Measurements from ENCODE around the gene PHF12.
"Not testable (repeated sequence)": the region's sequence is repeated elsewhere in the genome, so short reads cannot be mapped to it uniquely, and the experiment has no call there.

PHF12 gene

DNA sequence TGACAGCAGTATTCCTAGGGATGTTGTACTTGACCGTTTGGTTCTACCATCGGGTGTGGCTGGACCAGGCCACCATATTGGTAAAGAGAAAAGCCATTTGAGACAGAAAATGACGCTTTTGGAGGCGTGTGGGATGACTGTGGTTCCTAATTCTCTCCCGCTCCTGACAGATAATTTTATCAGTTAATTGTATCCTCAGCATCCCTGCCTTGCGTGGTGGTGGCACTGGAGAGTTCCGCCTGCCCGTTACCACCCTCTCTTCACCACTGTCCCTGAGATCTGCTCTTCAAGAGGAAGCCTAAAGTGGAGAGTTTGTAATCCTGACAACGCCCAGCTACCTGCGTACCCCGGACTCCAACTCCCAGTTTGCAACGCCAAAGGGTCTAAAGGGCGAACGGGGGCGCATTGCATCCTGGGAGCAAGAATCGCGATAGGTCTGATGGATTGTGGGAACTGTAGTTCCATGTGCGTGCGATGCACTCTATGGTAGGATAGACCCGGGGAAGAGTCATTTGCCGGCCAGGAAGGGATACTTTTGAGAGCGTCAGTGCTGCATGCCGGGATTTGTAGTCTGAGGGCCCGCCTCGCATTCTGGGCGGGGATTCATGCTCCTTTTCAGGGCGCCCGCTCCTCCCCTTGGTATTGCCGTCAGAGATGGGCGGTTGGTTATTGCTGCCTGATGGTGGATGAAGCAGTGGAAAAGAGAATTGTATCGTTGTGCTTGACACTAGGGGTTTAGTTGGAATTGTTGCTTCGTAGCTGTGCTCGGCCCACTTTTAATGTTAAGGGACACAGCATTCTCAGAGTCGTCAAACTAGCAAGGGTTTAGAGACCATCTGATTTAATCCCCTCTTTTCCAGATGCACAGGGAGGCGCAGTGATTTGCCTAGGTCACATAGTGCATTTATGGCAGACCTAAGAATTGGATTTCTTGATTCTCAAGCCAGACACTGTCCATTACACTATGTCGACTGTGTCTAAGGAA is 965 bp upstream of the PHF12 start:
- peak; percentile 99 for DNase-seq

DNA sequence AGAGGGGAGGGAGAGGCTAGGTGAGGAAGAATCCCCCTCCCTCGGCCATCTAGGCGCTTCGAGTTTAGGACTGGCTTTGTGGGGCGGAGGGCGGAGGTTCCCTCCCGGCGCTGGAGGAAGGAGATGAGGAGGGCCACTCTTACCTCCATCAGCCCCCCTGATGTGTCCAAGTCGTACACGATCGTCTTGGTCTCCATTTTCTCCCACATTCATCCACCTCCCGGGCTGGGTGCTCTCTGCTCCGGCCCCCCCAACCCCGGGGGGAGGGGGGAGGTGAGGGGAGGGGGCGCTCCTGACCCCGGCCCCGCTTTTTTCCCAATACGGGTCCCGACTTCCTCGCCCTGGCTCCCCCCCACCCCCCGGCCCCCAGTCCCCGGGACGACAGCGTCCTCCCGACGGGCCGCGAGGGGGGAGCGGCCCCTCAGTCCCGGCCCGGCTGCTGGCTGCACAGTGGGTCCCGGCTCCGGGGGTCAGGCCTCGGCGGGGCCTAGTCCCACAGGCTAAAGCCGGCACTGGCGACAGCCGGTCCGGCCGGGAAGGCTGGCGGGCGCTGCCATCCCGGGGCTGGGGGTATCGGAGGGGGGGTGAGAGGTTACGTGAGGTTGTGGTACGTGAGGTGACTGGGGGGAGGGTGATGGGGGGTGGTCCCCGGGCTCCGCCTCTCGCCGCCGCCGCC is 428 bp downstream of the PHF12 start:
- no peak for DNase-seq

GRCh38 chr17:28950017-28950751 is 1.1 kb downstream of the PHF12 start:
- peak; percentile 29 for DNase-seq

DNA sequence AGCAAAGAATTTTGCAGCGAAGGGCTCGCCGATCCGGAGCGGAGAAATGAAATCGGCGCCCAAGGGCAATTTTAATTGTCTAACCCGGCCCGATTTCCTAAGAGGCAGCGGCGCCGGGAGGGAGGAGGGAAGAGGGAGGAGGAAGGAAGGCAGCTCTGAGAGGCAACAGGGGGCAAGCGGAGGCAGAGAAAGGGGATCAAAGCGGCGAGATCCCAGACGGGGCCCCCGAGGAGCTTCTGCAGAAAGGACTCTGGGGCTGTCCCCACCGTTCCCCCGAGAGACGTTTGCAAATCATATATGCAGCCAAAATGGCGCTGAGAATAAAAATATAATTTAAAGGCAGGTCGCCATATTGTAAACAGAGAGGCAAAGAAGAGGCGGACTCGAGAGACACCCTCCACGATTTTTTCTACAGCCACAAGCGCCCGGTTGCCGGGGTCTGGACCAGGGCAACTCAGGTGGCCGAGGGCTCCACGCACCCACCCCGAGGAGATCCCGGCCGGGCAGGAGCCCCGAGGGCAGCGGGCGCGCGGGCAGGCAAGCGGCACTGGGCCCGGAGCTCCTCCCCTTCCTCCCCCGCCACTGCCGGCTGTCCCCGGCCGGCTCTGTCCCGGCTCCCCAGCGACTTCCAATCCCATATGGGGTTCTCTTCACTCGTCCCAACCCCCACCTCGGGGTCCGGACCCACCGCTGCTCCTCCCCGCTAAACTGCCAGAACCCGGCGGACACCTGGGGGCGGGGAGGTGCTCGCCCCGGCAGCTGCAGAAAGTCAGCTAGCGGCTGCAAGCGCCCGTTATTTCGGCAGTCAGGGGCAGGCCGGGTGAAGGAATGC is 1.9 kb downstream of the PHF12 start:
- DNase-seq: peak; percentile 28

DNA sequence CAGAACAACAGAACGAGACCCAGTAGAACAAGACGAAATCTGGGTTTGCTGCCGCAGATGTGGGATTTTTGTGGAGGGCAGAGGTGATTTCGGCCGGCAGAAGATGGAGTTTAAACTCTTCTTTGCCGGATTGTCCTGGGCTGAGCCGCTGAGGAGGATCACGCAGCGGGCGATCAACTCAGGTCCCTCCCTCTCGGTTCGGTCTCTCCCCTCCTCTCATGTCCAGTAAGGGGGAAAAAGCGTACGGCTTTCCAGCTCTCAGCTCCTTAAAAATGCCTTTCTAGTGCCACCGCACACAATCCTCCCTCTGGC is 2.5 kb downstream of the PHF12 start:
- DNase-seq: no peak

DNA sequence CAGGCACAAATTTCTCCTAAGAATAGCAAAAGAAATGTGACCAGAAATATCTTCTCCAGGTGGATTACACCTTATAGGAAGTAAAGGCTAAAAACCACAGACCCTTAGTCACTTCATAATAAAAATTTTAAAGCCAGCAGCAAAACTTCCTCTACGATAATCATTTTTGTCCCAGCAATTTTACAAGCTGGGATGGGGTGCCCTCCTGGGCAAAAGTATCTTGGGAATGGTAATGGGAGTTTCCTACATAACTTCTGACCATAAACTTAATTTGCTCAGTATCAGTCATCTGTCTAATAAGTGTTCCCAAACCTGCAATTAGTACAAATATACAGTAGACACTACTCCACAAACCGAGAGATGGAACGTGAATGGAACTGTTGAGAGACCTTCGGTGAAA is 3.0 kb downstream of the PHF12 start:
- no peak for DNase-seq

DNA sequence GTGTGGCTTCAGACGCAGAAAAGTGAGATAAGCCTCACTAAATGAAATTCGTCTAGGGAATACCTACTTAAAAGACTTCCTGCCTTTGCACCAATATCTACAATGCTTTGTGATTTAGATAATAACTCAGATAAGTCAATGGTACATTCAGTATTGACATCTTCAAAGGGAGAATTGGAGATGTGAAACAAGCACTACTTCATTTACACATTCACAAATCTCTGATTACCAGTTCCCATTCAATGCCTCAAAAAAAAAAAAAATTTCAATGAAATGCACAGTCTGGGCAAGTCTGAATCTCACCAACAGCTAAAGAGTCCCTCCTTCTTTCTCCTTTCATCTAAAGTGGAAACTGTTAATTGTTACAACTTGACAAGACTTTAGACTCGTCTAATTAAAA is 3.7 kb downstream of the PHF12 start:
- DNase-seq: no peak

- DNase-seq: no peak
Measured at GRCh38 chr17:28946239-28946638, 5.1 kb downstream of the PHF12 start.

DNA sequence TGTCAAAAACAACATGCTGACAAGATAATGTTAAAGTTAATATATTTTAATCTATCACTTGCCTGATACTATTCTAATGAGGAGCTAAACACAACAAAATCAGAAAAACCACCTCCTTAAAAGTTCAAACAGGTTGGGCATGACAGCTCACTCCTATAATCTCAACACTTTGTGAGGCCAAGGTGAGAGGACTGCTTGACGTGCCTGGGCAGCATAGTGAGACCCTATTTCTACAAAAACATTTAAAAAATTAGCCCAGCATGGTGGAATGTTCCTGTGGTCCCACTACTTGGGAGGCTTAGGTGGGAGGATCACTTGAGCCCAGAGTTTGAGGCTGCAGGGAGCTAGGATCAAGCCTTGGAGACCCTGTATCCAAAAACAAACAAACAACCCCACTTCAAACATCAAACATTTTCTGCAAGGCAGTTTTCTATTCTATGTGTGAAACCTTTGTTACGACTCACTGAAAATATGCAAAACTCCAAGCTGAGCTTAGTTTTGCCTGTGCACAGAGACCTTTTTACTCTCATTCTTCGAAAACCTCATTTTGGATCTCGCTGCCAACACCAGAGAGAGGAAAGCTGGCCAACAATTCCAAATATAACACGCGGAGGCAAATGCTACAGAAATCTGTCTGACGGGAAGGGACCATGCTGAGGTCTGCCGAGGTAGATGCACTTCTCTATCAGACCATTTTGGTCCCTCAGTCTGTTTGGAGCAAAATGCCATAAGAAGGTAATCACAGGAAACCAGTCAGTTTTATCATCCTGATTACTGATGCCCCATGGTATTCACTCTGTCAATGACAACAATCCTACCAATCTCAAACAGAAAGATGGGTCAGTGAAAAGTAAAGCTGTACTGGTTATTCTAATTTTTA is 6.2 kb downstream of the PHF12 start:
- no peak for DNase-seq

DNA sequence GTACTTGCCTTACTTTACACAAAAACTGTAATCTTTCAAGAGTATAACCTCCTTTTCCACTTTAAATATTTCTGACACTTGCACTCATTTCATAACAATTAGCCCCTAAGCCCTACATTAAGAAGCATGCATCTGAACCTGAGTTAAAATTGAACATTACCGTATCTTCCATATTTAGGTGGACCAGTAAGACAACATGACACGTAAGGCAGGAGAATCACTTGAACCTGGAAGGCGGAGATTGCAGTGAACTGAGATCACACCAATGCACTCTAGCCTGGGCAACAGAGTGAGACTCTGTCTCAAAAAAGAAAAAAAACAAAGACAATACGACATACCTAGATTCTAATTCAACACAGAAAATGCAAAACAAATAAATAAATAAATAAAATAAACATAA is 7.0 kb downstream of the PHF12 start:
- DNase-seq: no peak

DNA sequence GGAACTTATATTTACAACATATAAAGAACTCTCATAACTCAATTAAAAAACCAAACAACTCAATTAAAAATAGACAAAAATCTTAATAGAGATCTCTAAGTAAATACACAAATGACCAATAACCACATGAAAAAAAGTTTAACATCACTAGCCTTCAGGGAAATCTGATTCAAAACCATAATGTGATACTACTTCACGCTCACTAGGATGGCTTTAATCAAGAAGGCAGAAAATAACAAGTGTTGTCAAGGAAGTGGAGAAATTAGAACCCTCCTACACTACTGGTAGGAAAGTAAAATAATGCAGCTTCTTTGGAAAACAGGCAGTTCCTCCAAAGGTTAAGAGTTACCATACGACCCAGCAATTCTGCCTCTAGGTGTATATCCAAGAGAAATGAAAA is 8.4 kb downstream of the PHF12 start:
- no peak for DNase-seq

GRCh38 chr17:28941251-28941650 is 10.1 kb downstream of the PHF12 start:
- no peak for DNase-seq

GRCh38 chr17:28940675-28941074 is 10.6 kb downstream of the PHF12 start:
- DNase-seq: no peak

DNA sequence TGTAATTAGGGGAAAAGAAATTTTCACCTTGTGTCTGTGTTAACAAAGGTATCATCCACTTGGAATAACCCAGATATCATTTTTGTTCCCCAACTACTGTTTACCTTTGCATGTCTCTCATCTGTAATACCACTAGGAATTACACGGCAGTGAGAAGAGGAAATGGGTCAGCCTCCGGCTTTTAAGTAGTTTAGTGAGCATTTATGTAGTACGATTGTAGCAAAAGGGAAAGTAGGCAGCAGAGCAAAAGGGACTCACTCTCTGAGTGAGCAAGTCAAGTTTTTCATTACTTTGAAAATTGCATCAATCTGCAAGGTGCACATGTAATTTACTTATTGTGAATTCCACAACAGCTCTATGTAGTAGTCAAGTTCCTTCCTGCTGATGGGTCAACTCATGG is 11.2 kb downstream of the PHF12 start:
- DNase-seq: no peak

GRCh38 chr17:28938552-28938951 is 12.8 kb downstream of the PHF12 start:
- no peak for DNase-seq

GRCh38 chr17:28937044-28937729 is 14.1 kb downstream of the PHF12 start:
- no peak for DNase-seq

DNA sequence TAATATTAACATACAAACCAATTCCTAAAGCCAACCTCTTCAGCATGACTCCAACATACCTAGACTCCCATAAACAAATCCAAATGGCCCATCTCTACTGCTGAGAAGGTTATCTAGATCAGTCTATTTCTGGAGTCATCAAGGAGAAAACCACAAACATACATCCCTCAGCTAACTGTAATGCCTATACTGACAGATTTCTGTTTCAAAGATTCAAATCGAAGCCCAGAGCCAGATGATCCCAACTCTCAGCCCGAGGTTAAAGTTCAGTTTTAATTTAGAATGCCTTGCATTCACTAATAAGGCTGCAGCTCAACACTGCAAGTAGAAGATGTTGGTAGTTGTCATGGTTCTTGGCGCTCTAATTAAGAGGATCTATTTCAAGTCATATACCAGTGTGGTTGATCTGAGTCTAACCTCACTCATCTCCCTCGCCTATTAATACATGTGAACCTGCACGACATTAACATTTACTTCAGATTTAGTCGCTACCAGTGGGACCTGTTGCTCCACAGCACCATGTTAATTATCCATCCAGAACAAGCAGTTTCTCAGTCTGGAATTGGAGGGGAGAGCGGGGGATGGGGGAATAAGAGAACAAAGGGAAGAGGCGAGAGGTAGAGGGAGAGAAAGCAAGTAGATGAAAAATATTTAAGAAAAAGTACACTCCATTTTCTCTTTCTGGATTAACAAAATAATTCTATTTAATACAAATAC is 15.4 kb downstream of the PHF12 start:
- no peak for DNase-seq

DNA sequence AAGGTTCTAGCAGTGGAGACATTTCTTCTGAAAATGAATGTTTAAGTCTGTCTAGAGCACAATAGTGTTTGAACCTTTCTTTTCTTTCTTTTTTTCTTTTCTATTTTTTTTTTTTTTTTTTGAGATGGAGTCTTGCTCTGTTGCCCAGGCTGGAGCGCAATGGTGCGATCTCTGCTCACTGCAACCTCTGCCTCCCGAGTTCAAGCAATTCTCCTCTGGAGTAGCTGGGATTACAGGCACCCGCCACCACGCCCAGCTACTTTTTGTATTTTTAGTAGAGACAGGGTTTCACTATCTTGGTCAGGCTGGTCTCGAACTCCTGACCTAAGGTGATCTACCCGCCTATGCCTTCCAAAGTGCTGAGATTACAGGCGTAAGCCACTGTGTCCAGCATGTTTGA is 16.8 kb downstream of the PHF12 start:
- not testable (repeated sequence) for DNase-seq

- DNase-seq: no peak
Measured at GRCh38 chr17:28929787-28930186, 21.5 kb downstream of the PHF12 start.

DNA sequence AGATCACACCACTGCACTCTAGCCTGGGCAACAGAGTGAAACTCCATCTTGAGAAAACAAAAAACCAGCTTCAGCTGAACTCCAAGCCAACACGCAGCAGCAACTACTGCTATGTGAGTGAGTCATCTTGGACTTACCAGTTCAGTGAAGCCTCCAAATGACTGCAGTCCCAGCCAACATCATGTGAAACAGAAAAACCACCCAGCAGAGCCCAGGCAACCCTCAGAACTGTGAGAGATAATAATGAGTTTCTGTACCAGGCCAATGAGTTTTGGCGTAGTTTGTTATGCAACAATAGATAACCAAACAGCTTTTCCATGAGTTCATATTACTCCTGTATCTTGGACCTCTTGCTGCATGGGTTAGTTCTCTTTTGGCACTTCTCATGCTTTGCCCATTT is 23.3 kb downstream of the PHF12 start:
- DNase-seq: no peak

Data from NCI-H1092 treated with DMSO at 0.1 percent for 48 hours (cell line).